Stimulated activated naive CD4-positive, alpha-beta T cell treated with Interleukin-2 at 50 U/mL for 16 hours (primary cell): ENCODE results near the gene KCNK15.

Experiments used
- DNase-seq: peaks from one replicate; lab custom pipeline; 2025; lab: John Stamatoyannopoulos, UW

Gene KCNK15

DNA sequence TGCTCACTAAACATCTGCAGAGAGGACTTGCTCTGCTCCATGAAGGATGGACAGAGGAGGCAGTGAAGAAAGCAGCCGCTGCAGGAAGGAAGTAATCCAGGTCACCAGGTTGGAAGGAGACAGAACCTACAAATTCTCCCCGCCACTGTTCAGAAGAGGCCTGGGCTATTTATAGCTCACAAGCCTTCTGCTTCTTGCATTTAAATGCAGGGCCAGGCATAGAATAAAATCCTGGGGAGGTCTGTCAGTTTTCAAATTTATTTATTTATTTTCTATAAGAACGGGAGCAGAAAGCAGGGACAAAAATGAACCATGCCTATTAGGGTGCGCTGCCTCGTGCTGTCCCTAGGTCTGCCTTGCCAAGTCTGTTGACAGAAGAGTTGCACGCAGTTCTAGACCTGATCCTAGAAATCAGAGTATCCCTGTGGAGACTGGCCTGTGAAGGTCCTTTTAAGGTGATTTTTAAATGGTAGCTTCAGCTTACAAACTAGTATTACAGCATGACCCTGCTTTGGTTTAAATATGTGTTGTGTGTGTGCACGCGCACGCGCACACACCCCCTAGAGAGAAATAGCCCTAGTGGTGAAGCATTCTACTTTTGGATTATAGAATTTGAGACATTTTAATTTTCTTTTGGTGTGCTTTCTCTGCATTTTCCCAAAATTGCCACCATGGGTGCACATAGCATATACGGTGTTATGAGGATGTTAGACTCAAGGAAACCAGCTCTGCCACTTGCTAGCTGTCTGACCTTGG, 45.2 kb downstream of the KCNK15 start:
- no peak for DNase-seq

DNA sequence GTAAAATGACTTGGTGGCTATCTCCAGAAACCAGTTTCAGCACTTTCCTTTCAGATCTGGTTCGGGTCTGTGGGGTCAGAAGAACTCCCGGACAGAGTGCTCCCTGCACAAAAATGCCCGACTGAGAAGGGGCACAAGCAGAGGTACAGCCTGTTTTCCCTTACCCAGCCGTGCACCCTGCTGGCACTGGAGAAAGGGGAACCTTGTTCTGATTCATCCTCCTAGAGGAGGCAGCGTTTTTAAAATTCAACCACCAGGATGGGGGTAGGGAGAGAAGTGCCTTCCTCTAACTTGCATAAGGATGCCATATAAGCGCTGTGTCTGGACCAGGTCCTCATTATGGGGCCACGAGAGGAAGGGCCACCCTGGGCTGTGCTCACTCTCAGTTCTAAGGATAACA, 47.1 kb downstream of the KCNK15 start:
- DNase-seq, result no peak

DNA sequence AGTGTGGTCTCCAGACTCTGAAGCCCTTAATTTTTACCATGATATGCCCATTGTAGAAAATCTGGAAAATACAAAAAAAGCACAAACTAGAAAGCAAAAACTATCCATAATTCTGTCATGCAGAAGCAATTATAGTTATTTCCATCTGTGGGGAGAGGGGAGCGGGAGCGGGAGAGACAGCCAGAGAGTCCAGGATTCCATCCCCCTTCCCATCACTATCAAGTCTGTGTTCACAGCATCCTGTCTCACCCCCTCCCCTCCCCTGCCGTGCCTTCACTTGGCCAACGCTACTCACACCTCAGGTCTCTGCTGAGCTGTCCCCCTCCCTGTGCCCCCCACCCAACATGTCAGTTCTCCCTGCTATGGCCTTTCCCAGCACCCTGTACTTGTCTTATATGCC, 50.2 kb downstream of the KCNK15 start:
- DNase-seq, result no peak

DNA sequence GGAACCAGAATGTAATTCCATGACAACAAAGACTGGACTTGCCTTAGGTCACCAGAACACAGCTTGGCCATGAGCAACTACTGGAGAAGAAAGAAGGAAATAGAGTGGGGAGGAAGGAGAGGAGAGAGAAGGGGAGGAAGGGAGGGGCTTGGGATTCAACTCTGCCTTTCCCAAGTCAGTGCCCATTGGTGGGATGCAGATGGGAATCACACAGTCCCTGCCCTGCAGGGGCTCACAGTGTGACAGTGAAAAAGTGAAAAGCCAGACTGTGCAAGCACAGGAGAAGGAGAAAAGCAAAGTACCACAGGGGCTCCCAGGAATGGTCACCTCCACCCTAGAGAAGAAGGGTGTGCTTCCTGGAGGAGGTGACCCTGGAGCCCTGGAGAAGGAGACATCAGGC, 50.6 kb downstream of the KCNK15 start:
- DNase-seq, result no peak

DNA sequence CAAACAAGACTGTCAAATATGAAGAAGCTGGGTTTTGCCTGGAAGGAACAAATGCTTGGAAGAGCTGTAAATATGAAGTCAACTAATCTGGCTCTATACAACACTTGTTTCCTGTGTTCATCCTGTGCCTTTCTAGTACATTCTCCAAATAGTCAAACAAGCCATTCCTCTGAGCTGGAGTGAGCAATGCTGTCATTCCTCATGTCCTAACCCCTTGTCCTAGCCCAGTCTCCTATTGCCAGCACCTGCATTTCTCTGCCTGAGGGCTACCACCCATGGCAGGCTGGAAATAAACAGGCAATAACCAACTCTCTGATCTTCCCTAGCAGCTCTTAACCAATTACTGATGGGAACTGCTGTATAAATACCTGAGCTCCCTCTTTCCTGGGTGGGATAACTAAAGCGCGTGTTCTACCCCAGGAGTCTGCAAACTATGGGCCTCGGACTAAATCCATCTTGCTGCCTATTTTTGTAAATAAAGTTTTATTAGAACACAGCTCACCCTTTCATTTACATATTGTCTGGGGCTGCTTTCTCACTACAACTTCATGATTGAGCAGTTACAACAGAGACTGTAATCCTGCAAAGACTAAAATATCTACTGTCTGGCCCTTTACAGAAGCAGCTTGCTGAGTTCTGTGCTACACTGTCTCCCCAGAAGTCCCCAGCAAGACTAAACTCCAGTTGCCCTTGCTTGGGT, 51.2 kb downstream of the KCNK15 start:
- DNase-seq, result no peak

DNA sequence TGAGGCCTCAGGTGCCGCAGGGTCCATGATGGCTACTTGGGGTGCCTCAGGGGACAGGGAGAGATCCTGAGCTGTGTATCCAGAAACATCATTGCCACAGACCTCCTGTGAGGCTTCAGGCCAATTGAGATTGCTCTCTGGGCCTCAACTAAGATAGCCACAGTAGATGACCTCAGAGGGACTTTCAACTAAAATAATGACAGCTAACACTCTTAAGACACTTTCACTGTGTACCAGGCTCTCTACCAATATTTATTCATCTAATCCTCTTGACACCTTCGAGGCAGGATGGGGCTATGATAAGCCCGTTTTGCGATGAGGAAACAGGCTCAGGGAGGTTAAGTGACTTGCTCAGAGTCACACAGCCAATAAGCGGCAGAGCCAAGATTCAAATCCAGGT, 54.0 kb downstream of the KCNK15 start:
- no peak for DNase-seq

DNA sequence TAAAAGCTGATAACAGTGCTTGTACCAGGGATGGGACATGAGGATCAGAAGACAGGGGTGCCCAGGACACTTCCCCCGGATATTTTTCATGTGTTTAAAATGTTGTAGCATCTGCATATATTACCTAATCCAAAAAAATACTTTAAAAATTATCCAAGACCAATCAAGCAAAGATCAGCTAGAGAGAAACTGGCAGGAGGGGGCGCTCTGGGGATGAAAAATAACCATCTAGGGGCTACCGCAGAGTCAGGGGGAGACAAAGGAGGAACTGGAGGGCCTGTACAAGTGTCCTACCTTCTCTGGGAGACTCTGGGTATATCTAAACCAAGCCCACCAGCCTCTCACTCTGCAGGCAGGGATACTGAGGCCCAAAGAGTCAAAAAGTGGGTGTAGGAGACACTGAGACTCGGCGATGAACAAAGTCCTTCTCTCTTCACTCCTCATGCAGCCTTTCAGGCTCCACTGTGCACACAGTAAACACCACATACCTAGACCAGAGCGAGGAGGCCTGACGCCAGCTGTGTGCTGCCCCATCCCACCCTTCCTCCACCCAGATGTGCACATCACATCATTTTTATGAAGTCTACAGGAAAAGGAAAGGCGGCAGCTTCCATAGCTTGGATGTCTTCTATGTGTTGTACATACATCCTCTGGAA, 54.9 kb downstream of the KCNK15 start:
- no peak for DNase-seq
